ENCODE measurements around the gene NCAM1.

NCAM1 gene

GRCh38 chr11:113138731-113139130, 177.5 kb downstream of the NCAM1 start:
- DNase-seq: no peak

GRCh38 chr11:113141010-113141409, 179.8 kb downstream of the NCAM1 start:
- DNase-seq: no peak

DNA sequence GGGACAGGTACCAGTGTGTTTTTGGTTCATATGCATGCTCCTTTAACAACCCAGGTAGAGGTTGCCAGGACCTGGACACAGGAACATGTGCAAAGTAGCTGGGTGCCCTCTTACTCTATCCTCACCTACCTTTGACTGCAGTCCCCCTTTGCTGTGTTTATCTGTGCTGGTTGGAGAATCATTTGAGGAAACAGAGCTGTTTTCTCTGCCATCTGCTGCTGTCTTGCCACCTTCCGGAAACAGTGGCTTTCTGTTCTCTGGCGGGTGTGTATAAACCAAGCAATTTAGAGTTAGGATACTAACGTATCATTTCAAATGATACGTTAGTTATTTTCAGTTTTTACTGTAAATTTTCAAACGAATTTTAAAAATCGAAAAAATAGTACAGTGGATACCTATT, 181.3 kb downstream of the NCAM1 start:
- no peak for DNase-seq

DNA sequence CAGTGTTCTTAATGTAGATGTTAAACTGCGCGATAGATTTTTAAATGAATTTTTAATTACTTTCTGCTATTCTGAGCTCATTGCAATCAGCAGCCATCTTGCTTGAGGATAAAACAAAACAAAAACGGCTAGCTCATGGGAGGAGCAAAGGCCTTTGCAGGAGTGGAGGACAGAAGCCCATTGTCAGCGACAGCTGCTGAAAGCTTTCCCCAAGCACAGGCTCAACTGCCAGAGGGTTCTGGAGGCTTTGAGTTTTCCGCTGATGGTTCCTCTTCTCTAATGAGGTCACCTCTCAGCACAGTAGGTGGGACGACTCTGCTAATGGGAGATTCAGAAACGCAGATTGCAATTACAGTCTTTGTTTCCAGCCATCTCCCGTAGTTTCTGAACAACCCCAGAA, 186.0 kb downstream of the NCAM1 start:
- DNase-seq: no peak

- no peak for DNase-seq
Measured at GRCh38 chr11:113148076-113148475, 186.9 kb downstream of the NCAM1 start.

DNA sequence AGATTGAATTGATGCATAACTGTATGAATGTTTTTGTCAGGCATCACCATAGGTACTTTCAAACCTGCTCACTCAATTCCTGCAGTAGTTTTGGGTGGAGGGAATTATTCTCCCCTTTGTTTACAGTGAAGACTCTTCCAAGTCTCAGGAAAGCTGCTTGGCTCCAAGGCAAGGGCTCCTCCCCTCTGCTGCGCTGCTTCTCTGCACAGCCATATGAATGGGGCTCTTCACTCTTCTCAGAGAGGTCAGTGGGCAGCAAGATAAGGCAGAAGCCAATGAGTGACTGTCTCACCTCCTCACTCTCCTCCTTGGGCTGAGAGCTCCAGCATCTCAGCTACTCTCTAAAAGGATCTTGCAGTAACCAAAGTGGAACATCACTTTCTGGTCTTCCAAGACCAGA, 187.4 kb downstream of the NCAM1 start:
- no peak for DNase-seq

- DNase-seq: no peak
Measured at GRCh38 chr11:113151521-113151920, 190.3 kb downstream of the NCAM1 start.

DNA sequence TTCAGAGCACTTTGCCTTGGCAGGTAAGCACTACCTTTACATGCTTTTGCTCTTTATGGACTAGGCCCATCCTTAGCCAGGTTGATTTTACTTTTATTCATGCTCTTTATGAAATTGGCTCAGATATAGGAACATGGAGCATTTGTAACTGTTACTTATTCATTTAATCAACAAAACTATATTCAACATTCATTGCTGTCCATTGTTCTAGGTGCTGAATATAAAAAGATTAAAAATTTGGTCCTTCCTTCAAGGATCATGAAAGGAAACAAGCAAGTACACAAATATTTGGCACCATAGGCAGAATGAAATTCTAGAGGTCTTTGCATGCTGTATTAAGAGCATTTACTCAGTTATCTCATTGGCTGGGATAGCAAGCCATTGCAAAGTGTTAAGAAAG, 191.3 kb downstream of the NCAM1 start:
- DNase-seq: no peak

- no peak for DNase-seq
Measured at GRCh38 chr11:113153847-113154246, 192.6 kb downstream of the NCAM1 start.

GRCh38 chr11:113159988-113160807, 199.0 kb downstream of the NCAM1 start:
- no peak for DNase-seq

DNA sequence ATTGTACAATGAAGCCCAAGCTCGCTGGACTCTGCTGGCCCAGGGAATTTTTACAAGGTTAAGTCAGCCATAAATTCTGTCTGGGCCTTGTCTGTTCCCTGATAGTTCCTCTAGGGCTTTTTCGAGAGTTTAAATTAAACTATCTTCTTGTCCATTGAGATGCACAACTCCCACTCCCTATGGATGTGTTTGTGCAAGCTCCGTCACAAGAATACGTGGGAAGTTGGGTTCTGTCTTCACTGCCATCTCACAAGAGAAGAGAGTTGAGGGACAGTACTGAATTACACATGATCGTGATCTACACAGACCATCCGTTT, 199.5 kb downstream of the NCAM1 start:
- no peak for DNase-seq

- no peak for DNase-seq
Measured at GRCh38 chr11:113161711-113162591, 200.7 kb downstream of the NCAM1 start.

DNA sequence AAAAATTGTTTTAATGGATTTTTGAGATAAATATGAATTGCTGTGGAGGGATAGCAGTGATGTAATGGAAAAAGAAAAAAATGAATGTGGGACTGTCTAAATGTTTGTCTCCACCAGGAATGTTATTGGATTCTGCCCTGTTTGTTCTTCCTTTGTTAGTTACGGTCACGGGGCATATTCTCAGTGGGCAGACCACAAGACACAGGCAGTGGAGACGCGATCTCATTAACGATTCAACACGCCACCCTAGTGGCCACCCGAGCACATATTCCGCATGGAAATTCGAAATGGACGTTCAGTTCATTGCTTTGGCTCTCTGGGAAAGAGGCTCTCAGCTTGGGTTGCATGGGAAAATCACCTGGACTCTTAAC, 201.4 kb downstream of the NCAM1 start:
- DNase-seq: no peak

DNA sequence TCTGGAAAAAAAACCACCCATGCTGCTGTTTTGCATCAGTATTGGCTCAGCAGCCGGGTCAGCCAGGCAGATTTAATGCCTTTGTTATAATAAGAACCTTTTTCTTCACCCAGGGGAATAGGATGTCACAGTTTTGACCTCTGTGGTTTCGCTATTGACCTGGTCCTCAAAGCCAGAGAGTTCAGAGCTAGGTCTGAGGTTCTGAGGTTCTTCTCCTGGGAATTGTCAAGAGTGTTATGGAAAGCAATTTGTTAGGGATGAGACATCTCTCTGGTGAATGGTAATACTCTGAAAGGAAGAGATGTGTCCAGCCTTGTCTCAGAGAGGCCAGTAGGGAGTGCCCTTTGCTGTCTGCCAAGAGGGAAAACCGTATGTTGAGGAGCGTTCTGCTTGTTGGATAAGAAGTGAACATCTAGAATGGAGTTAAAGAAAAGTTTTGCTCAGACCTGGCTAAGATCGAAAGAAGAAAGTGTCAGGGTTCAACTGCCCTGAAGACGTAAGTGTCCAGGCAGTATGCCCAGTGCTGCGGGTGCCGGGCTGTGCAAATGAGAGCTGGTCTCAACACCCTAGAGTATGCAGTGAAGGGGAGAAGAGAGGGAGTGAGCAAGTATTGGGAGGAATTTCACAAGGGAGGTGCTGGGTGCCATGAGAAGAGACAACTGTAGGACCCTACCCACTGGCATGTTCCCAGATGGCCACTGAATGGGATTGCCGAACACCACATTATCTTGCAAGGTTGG, 202.2 kb downstream of the NCAM1 start:
- no peak for DNase-seq

GRCh38 chr11:113166280-113166679, 205.1 kb downstream of the NCAM1 start:
- no peak for DNase-seq

DNA sequence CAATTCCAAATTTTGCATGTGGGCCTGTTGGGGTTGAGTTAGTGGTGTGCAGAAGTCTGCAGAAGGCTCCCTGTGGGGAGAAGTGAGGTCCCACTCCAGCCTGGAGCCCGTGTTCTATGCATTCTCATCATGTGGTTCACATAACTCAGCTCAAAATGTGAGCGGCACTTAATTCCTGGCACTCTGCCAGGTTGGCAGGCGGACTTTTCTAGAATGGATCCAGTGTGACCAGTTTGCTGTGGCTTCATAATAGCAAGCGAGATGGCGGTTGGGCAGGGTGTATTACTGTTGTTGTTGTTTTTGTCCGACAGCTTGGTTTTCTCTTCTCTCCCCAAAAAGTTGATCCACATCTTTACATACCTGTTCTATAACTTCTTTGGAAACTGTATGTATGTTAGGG, 206.4 kb downstream of the NCAM1 start:
- DNase-seq: no peak

DNA sequence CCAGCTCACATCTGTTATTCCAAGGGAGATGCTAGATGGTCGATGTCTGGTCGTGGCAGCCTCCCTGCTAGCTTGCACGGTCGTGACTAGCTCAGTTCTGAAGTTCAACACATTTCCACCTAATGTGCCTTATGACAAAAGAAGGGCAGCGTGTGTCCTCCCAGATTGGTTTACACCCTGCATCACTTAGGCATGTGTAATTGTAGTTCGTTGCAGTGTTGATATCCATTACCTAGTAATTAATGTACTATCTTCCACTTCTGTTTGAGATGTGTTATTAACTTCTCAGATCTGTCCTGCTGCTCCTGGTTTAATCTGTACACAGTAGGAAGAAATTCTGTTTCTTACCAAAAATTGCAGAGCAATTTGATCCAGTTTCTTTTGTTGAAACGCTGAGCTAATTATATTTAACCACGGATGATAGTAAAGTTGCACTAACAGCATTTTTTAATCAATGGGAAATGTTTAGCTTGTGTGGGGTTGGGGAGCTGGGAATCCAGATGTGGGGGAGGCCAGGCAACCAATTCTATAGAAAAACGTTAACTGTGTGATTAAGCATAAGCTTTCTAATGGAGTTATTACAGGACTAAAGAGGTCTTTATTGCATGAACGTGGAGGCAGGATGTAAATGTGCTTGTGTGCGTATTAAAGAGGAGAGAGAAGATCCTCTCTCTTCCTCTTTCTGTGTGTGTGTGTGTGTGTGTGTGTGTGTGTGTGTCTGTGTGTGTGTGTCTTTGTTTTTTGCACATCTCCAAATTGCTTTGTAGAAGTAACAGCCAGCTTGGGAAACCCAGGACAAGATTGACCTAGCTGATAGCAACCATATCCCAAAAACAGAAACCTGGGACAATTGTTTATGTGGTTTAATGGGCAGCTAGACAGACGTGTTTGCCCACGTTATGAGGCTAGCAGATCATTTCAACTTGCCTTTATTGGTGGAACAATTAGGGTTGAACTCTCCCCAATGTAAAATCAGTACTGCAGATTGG, 207.4 kb downstream of the NCAM1 start:
- DNase-seq: no peak

DNA sequence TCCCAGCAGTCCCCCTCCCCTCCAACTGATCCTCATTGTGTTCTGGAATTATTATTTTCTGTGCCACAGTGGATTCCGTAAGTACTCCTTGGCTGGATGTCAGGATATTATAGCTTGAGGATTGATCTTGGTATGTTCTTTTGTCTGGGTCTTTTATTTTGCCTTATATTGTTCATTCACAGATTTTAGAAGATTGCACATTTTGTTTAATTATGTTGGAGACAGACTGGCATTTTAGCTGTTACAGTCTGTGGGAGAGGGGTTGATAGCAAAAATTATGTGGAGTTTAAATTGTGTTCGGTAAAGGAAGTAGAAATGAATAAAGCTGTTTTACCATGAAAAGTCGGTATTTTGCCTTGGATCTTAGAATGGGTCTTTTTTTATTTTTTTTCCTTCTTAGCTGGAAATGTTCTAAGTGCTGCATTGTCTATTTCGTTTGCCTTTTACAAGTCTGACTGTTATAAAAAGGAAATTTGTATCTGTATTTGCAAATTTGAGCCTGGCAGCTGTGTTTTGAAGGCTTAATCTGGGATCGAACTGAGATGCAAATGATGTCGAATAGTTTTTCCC, 211.2 kb downstream of the NCAM1 start:
- no peak for DNase-seq

DNA sequence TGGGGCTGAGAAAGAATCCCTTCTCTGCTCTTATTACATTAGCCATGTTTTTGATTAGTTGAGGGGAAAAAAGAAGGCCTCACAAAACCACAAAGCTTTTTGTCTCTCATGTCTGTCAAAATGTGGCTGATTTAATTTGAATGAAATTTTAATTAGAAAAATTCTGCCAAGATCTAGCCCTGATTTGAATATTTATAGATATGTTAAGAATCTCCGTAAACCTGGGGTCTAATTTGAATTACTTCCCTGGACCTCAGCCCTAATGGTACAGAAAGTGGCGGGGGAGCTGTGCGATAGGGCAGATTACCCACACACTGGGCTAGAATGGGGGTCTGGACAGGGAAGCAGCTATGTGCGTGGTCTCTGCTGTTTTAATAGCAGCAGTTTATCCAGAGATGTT, 211.9 kb downstream of the NCAM1 start:
- DNase-seq: no peak

DNA sequence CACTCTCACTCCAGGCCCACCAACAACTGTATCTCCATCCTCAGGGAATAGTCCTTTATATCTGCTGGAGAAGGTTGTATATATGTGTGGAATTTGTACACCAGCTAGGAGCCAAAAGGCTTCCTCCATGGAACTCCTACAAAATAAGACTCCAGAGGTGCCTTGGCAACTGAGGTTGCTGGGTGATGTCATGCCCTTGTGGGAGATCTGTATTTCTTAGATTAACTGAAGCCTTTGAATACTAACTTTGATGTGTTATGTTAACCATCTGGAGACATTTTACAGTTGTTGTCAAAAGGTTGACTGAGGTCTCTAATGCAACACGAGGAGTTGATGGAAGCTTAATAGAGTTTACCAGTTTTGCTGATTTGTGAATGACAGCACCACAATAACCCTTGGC, 213.7 kb downstream of the NCAM1 start:
- DNase-seq: no peak

GRCh38 chr11:113176599-113177360, 215.6 kb downstream of the NCAM1 start:
- DNase-seq: no peak

Measured in activated T-cell treated with anti-CD3 and anti-CD28 coated beads, Interleukin-2, amount 50 U/mL, for 48 hours (primary cell).